Bone marrow (tissue), 2 donors: ENCODE measurements around the gene OCIAD1.
A peak's percentile ranks its signal among the peaks of the same experiment; 100 is the strongest.

ENCODE experiments used
- DNase-seq, 2 donors: peaks; one replicate each; lab custom pipeline; 2025; lab: John Stamatoyannopoulos, UW

OCIAD1 gene

GRCh38 chr4:48891028-48891619, 60.2 kb downstream of the OCIAD1 start:
- no peak for DNase-seq

GRCh38 chr4:48896845-48897244, 66.0 kb downstream of the OCIAD1 start:
- DNase-seq, result no peak

- DNase-seq, result peak in 1 of 2 donors; percentile 67
Observed at GRCh38 chr4:48898733-48899431, 68.0 kb downstream of the OCIAD1 start.

- DNase-seq, result no peak
Observed at GRCh38 chr4:48899432-48899749, 68.5 kb downstream of the OCIAD1 start.

- DNase-seq, result no peak
Observed at GRCh38 chr4:48899950-48900349, 69.1 kb downstream of the OCIAD1 start.

- no peak for DNase-seq
Observed at GRCh38 chr4:48901196-48901595, 70.3 kb downstream of the OCIAD1 start.

GRCh38 chr4:48902266-48902665, 71.4 kb downstream of the OCIAD1 start:
- DNase-seq, result no peak

GRCh38 chr4:48904101-48904500, 73.2 kb downstream of the OCIAD1 start:
- DNase-seq, result no peak

- no peak for DNase-seq
Observed at GRCh38 chr4:48904541-48905142, 73.8 kb downstream of the OCIAD1 start.

- no peak for DNase-seq
Observed at GRCh38 chr4:48905363-48906015, 74.6 kb downstream of the OCIAD1 start.

GRCh38 chr4:48906206-48907173, 75.6 kb downstream of the OCIAD1 start, which contains the start of gene OCIAD2:
Gene OCIAD2 (minus strand): TSS chr4:48906774. CDS start chr4:48904549, 2,225 bp downstream.
- peak; percentile 12 to 65 for DNase-seq

- no peak for DNase-seq
Observed at GRCh38 chr4:48907706-48908477, 77.0 kb downstream of the OCIAD1 start.

- DNase-seq, result no peak
Observed at GRCh38 chr4:48908687-48909086, 77.8 kb downstream of the OCIAD1 start.

GRCh38 chr4:48909697-48910096, 78.8 kb downstream of the OCIAD1 start:
- no peak for DNase-seq

GRCh38 chr4:48910511-48910910, 79.6 kb downstream of the OCIAD1 start:
- no peak for DNase-seq
